ENCODE results near the gene PPP3CA. TPM values are rescaled to one million over a fixed set of nuclear protein-coding genes. Genes with fewer than 3 reads are reported as not detected.

Gene PPP3CA
- total and polyA plus RNA-seq, 2 of the 8 experiments (the other 6 are each of a cell fraction or from before 2014, with no cell fraction given) = 7.9 to 35.0 TPM

GRCh38 chr4:101032541-101032940 is 314.8 kb downstream of the PPP3CA start (continued):
- TF ChIP-seq CHD7 (IDR thresholded peaks at IDR 0.05; ENCODE audit: insufficient replicate concordance, low read length) (no peak), SUZ12 (IDR thresholded peaks at IDR 0.05; ENCODE audit: low read length) (no peak), JUND (IDR thresholded peaks at IDR 0.05; ENCODE audit: low read length) (no peak), E2F6 (IDR thresholded peaks at IDR 0.05) (no peak), SP4 (IDR thresholded peaks at IDR 0.05; ENCODE audit: low read length) (no peak), SP1 (IDR thresholded peaks at IDR 0.05; ENCODE audit: low read depth, low read length) (no peak), TAF7 (optimal IDR thresholded peaks at IDR 0.05; ENCODE audit: borderline replicate concordance, low read depth, low read length) (no peak), HDAC2 (IDR thresholded peaks at IDR 0.05; ENCODE audit: borderline replicate concordance in 1 of 2, low read depth in 2 of 2, low read length in 2 of 2) (no peak), BCL11A (IDR thresholded peaks at IDR 0.05; ENCODE audit: low read depth in 2 of 2, low read length in 2 of 2) (no peak), EGR1 (IDR thresholded peaks at IDR 0.05; ENCODE audit: borderline replicate concordance, low read depth, low read length) (no peak), POLR2AphosphoS5 (IDR thresholded peaks at IDR 0.05; ENCODE audit: low read depth, low read length) (no peak), PHF8 (conservative IDR thresholded peaks at IDR 0.05; ENCODE audit: low read depth, low read length) (no peak)

Measured in H1 (cell line).